Karpas-422 (cell line): ENCODE data around the gene MAP1LC3A. TPM values are rescaled to one million over a fixed set of nuclear protein-coding genes. Genes with fewer than 3 reads are reported as not detected.
A peak's percentile ranks its signal among the peaks of the same experiment; 100 is the strongest.

ENCODE experiments used
- DNase-seq: peaks from one replicate; pipeline ENCODE4 v3.0.0-alpha.2; 2015
- H2AFZ ChIP-seq: fragments of 200-600 bp; sonication (generic); 2 replicates; pipeline ENCODE4 v1.6.1; 2014; ENCODE audit warnings: antibody characterized with exemption, low read length, mixed read lengths
- H3K27ac ChIP-seq: fragments of 200-600 bp; sonication (generic); 2 replicates; pipeline ENCODE4 v1.5.1; 2014; ENCODE audit warnings: mild to moderate bottlenecking, low read length, moderate library complexity
- H3K27me3 ChIP-seq: fragments of 200-600 bp; sonication (generic); 2 replicates; pipeline ENCODE4 v1.6.1; 2014; ENCODE audit warnings: low read length, mixed read lengths
- H3K36me3 ChIP-seq: fragments of 200-600 bp; sonication (generic); 2 replicates; pipeline ENCODE4 v1.6.1; 2014; ENCODE audit warnings: low read length, mixed read lengths; ENCODE audit not compliant: insufficient read depth
- H3K4me1 ChIP-seq: fragments of 200-600 bp; sonication (generic); 2 replicates; pipeline ENCODE4 v1.6.1; 2014; ENCODE audit warnings: mild to moderate bottlenecking, low read length, mixed read lengths
- H3K4me2 ChIP-seq: fragments of 200-600 bp; sonication (generic); 2 replicates; pipeline ENCODE4 v1.6.1; 2014; ENCODE audit warnings: low read length, low read depth, mild to moderate bottlenecking; ENCODE audit not compliant: poor library complexity, severe bottlenecking
- H3K4me3 ChIP-seq: fragments of 200-600 bp; sonication (generic); 2 replicates; pipeline ENCODE4 v1.5.1; 2014; ENCODE audit warnings: mild to moderate bottlenecking, antibody characterized with exemption, low read length, mixed read lengths
- H3K79me2 ChIP-seq: fragments of 200-600 bp; sonication (generic); 2 replicates; pipeline ENCODE4 v1.6.1; 2014; ENCODE audit warnings: mild to moderate bottlenecking, low read length, mixed read lengths
- H3K9ac ChIP-seq: fragments of 200-600 bp; sonication (generic); 2 replicates; pipeline ENCODE4 v1.6.0; 2014; ENCODE audit warnings: low read length
- H3K9me2 ChIP-seq: fragments of 200-600 bp; sonication (generic), shearing (Covaris generic); replicated peaks from 2 replicates; pipeline ENCODE4 v1.6.0; 2014; ENCODE audit warnings: mild to moderate bottlenecking, low read length, moderate library complexity; ENCODE audit not compliant: insufficient read depth
- H3K9me3 ChIP-seq: fragments of 300-700, 200-600 bp; sonication (generic); 2 replicates; pipeline ENCODE4 v1.6.1; 2014; ENCODE audit warnings: low read length, mixed read lengths
- H4K20me1 ChIP-seq: fragments of 200-600 bp; sonication (generic); 2 replicates; pipeline ENCODE4 v1.6.1; 2014; ENCODE audit warnings: mild to moderate bottlenecking, antibody characterized with exemption, low read length, low read depth; ENCODE audit not compliant: insufficient read depth
- total RNA-seq: library from RNA; depleted of rRNA; stranded (reverse); fragments of >200 nt; shearing (Covaris generic); gene quantifications from 2 replicates; pipeline ENCODE4 v1.2.3, GENCODE V29; 2014; ENCODE audit warnings: low replicate concordance

The MAP1LC3A gene
- total RNA-seq, 1 experiment from 2014 or later = 13.8 TPM

- H2AFZ ChIP-seq = no peak overlapping the region
- no peak for DNase-seq
- no peaks in the 10 kb centered on the region for H3K9me3 ChIP-seq
- H3K27ac ChIP-seq = no peak overlapping the region
- H3K27me3 ChIP-seq = no peaks in the 10 kb centered on the region
- no peak overlapping the region for H3K9ac ChIP-seq
- H3K4me2 ChIP-seq = no peak overlapping the region
- H3K4me1 ChIP-seq = peaks cover 9% of the 10 kb centered on the region
- H3K4me3 ChIP-seq = no peak overlapping the region
- H3K9me2 ChIP-seq = no peaks in the 10 kb centered on the region
- no peaks in the 10 kb centered on the region for H3K36me3 ChIP-seq
- H4K20me1 ChIP-seq = no peaks in the 10 kb centered on the region
- H3K79me2 ChIP-seq = no peaks in the 10 kb centered on the region
Observed at GRCh38 chr20:34578521-34578920, 20.0 kb downstream of the MAP1LC3A start.

- no peaks in the 10 kb centered on the region for H3K27me3 ChIP-seq
- H3K27ac ChIP-seq = no peak overlapping the region
- H3K79me2 ChIP-seq = no peaks in the 10 kb centered on the region
- H3K9ac ChIP-seq = no peak overlapping the region
- no peaks in the 10 kb centered on the region for H4K20me1 ChIP-seq
- no peaks in the 10 kb centered on the region for H3K36me3 ChIP-seq
- H3K4me3 ChIP-seq = no peak overlapping the region
- H3K4me2 ChIP-seq = no peak overlapping the region
- peaks cover 9% of the 10 kb centered on the region for H3K4me1 ChIP-seq
- H2AFZ ChIP-seq = no peak overlapping the region
- no peaks in the 10 kb centered on the region for H3K9me2 ChIP-seq
- no peaks in the 10 kb centered on the region for H3K9me3 ChIP-seq
- DNase-seq = no peak
Observed at GRCh38 chr20:34579191-34579978, 20.9 kb downstream of the MAP1LC3A start.

GRCh38 chr20:34579979-34580940, 21.7 kb downstream of the MAP1LC3A start:
- Histone ChIP-seq H3K27me3 (no peaks in the 10 kb centered on the region), H3K9me3 (no peaks in the 10 kb centered on the region), H3K9ac (no peak overlapping the region), H4K20me1 (no peaks in the 10 kb centered on the region), H3K27ac (no peak overlapping the region), H3K4me1 (peaks cover 9% of the 10 kb centered on the region), H2AFZ (no peak overlapping the region), H3K79me2 (no peaks in the 10 kb centered on the region), H3K36me3 (no peaks in the 10 kb centered on the region), H3K9me2 (no peaks in the 10 kb centered on the region), H3K4me2 (no peak overlapping the region), H3K4me3 (no peak overlapping the region)
- peak; percentile 65 for DNase-seq

- Histone ChIP-seq H2AFZ (no peak overlapping the region), H3K36me3 (no peaks in the 10 kb centered on the region)
Observed at GRCh38 chr20:34581341-34582184, 23.0 kb downstream of the MAP1LC3A start.

GRCh38 chr20:34582221-34582620, 23.7 kb downstream of the MAP1LC3A start:
- Histone ChIP-seq H3K27ac (no peak overlapping the region), H3K9ac (no peak overlapping the region), H3K27me3 (no peaks in the 10 kb centered on the region), H3K36me3 (no peaks in the 10 kb centered on the region), H3K4me1 (peaks cover 9% of the 10 kb centered on the region), H3K4me2 (no peak overlapping the region), H2AFZ (no peak overlapping the region), H3K79me2 (no peaks in the 10 kb centered on the region), H3K9me2 (no peaks in the 10 kb centered on the region), H4K20me1 (no peaks in the 10 kb centered on the region), H3K4me3 (no peak overlapping the region), H3K9me3 (no peaks in the 10 kb centered on the region)
- no peak for DNase-seq

More at GRCh38 chr20:34581341-34582184, 23.0 kb downstream of the MAP1LC3A start:
- Histone ChIP-seq H3K9me3 (no peaks in the 10 kb centered on the region), H3K79me2 (no peaks in the 10 kb centered on the region), H3K9me2 (no peaks in the 10 kb centered on the region), H3K4me1 (peaks cover 9% of the 10 kb centered on the region), H3K27me3 (no peaks in the 10 kb centered on the region), H3K9ac (no peak overlapping the region), H3K27ac (no peak overlapping the region), H4K20me1 (no peaks in the 10 kb centered on the region), H3K4me2 (no peak overlapping the region), H3K4me3 (no peak overlapping the region)
- no peak for DNase-seq

GRCh38 chr20:34582911-34583310, 24.4 kb downstream of the MAP1LC3A start:
- Histone ChIP-seq H3K27ac (no peak overlapping the region), H3K36me3 (no peaks in the 10 kb centered on the region), H3K79me2 (no peaks in the 10 kb centered on the region)

GRCh38 chr20:34583544-34583943, 25.0 kb downstream of the MAP1LC3A start:
- Histone ChIP-seq H3K9ac (no peak overlapping the region), H3K27ac (no peak overlapping the region), H3K27me3 (no peaks in the 10 kb centered on the region), H4K20me1 (no peaks in the 10 kb centered on the region), H3K36me3 (no peaks in the 10 kb centered on the region), H3K9me2 (no peaks in the 10 kb centered on the region), H3K4me2 (no peak overlapping the region), H3K4me1 (peaks cover 9% of the 10 kb centered on the region), H3K4me3 (no peak overlapping the region), H3K79me2 (no peaks in the 10 kb centered on the region), H3K9me3 (no peaks in the 10 kb centered on the region), H2AFZ (no peak overlapping the region)
- no peak for DNase-seq

More at GRCh38 chr20:34582911-34583310, 24.4 kb downstream of the MAP1LC3A start:
- H4K20me1 ChIP-seq = no peaks in the 10 kb centered on the region
- H3K9ac ChIP-seq = no peak overlapping the region
- no peaks in the 10 kb centered on the region for H3K9me2 ChIP-seq
- no peak for DNase-seq
- peaks cover 9% of the 10 kb centered on the region for H3K4me1 ChIP-seq
- H3K9me3 ChIP-seq = no peaks in the 10 kb centered on the region
- H3K4me3 ChIP-seq = no peak overlapping the region
- H2AFZ ChIP-seq = no peak overlapping the region
- no peaks in the 10 kb centered on the region for H3K27me3 ChIP-seq
- H3K4me2 ChIP-seq = no peak overlapping the region
